ENCODE data around the gene SUGP1.

GRCh38 chr19:19278315-19278714 is 42.0 kb downstream of the SUGP1 start:
- TF ChIP-seq POLR2A (IDR thresholded peaks at IDR 0.05) (no peak), CTCF (IDR thresholded peaks at IDR 0.05 in 8 of 11, conservative IDR thresholded peaks at IDR 0.05 in 3 of 11) (no peak)
